GM21515 (cell line): ENCODE data around the gene THY1.

Experiments
- ATAC-seq: cut with Tn5 transposase; IDR thresholded peaks from one replicate; pipeline ENCODE4 v1.9.1; 2021; ENCODE audit not compliant: unreplicated experiment

Gene THY1

GRCh38 chr11:119371067-119371601 lies 51.8 kb downstream of the THY1 start:
- no peak for ATAC-seq

GRCh38 chr11:119370486-119371046 lies 52.4 kb downstream of the THY1 start:
- no peak for ATAC-seq

- ATAC-seq, result no peak
These were observed 53.6 kb downstream of the THY1 start for GRCh38 chr11:119369132-119369925.

- ATAC-seq, result no peak
These were observed 54.6 kb downstream of the THY1 start for GRCh38 chr11:119368121-119369034.

- ATAC-seq, result no peak
These were observed 55.3 kb downstream of the THY1 start for GRCh38 chr11:119367661-119368120.
